ENCODE results near the gene ZNF780B. TPM values are rescaled to one million over a fixed set of nuclear protein-coding genes. Genes with fewer than 3 reads are reported as not detected.
"Not testable (repeated sequence)": the region's sequence is repeated elsewhere in the genome, so short reads cannot be mapped to it uniquely, and the experiment has no call there.

The ZNF780B gene
- total and polyA plus RNA-seq, 2 donors, result 9.8 to 45.3 TPM

DNA sequence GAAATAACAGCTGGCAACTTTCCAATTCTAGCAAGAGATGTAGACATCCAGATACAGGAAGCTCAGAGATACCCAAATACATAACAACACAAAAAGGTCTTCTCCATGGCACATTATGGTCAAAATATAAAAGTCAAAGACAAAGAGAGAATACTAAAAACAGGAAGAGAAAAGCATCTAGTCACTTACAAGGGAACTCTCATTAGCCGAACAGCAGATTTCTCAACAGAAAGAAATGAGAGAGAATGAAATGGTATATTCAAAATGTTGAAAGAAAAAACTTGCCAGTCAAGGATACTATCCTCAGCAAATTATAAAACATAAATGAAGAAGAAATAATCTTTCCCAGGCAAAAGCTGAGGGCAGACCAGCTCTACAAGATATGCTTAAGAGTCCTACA lies 22.3 kb upstream of the ZNF780B start:
- H3K4me1 ChIP-seq (ENCODE audit: insufficient read depth), result no peaks in the 10 kb centered on the region
- DNase-seq (ENCODE audit: extremely low spot score), result no peak
- no peak overlapping the region for H3K4me3 ChIP-seq (ENCODE audit: low read depth, low read length)
- H3K27ac ChIP-seq (ENCODE audit: low read depth), result no peak overlapping the region
- 97% methylated on average over 1 of the region's 1 CpG for WGBS
- H3K36me3 ChIP-seq (ENCODE audit: insufficient read depth), result peaks cover 30% of the 10 kb centered on the region

DNA sequence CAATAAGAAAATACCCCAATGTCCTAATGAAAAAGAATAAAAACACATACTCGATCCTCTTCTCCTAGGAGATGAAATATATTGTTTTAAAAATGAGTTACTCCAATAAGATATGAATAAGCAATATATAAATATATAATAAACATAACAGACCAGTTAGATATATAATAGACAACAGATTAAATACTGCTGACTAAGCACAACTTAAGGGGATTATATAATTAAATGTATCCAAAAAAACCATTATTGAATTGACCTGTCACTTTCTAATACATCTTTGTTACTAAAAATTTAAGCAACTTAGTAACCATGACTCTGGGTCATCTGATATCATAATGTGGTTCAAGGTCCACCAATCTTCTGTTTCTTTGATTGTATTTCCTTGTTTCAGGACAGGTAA lies 14.0 kb upstream of the ZNF780B start:
- Histone ChIP-seq H3K4me3 (ENCODE audit: low read depth, low read length) (no peak overlapping the region), H3K36me3 (ENCODE audit: insufficient read depth) (peaks cover 12% of the 10 kb centered on the region), H3K4me1 (ENCODE audit: insufficient read depth) (no peaks in the 10 kb centered on the region), H3K27ac (ENCODE audit: low read depth) (no peak overlapping the region)
- WGBS, result 95% methylated on average over 1 of the region's 1 CpG
- DNase-seq (ENCODE audit: extremely low spot score), result no peak

DNA sequence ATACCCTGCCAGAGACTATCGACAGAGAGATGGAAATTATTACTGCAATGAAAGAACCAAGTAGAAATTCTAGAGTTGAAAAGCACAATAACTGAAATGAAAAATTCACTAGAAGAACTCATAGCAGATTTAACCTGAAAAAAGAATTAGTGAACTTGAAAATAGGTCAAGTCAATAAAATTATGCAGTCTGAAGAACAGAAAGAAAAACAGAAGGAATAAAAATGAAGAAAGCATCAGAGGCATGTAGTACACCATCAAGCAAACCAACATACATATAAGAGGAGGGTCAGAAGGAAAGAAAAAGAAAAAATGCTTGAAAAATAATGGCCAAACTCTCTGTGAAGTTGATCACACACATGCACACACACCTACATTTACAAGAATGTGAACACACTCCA lies 3.6 kb upstream of the ZNF780B start:
- DNase-seq (ENCODE audit: extremely low spot score), result no peak
- no peaks in the 10 kb centered on the region for H3K4me1 ChIP-seq (ENCODE audit: insufficient read depth)
- WGBS, result 95% methylated on average over 1 of the region's 1 CpG
- no peak overlapping the region for H3K27ac ChIP-seq (ENCODE audit: low read depth)
- no peaks in the 10 kb centered on the region for H3K36me3 ChIP-seq (ENCODE audit: insufficient read depth)
- H3K4me3 ChIP-seq (ENCODE audit: low read depth, low read length), result no peak overlapping the region

DNA sequence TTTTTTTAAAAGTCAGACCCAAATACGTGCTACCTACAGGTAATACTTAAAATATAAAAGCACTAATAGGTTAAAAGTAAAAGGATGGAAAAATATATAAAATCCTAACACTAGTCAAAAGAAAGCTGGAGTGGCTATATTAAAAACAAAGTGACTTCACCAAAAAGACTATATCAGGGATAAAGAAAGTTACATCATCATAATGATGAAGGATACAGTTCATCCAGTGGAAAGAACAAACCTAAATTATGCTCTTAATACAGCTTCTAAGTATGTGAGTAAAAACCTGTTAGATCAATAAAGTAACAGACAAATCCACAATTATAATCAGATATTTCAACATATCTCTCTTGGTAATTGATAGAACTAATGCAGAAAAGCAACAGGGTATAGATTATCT lies 1.1 kb upstream of the ZNF780B start:
- peaks cover under 1% of the 10 kb centered on the region for H3K36me3 ChIP-seq (ENCODE audit: insufficient read depth)
- 82% methylated on average over 1 of the region's 1 CpG for WGBS
- no peak overlapping the region for H3K27ac ChIP-seq (ENCODE audit: low read depth)
- DNase-seq (ENCODE audit: extremely low spot score), result no peak
- no peaks in the 10 kb centered on the region for H3K4me1 ChIP-seq (ENCODE audit: insufficient read depth)
- H3K4me3 ChIP-seq (ENCODE audit: low read depth, low read length), result no peak overlapping the region

DNA sequence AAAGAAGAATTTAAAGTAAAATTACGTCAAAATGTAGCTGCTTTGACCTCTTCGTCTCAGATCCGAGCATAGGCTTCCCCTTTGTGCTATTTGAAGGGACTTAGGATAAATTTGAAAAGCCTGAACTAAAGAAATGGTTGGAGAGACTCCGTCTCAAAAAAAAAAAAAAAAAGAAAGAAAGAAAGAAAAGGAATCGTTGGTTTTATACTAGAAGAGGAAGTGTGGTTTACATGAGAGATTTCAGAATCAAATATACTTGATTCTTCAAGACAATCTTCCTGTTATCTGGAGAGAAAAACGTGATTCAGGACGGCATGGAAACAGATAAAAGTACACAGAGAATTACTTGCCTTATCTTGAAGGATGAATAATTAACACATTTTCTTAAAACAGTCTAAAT lies 474 bp upstream of the ZNF780B start:
- Histone ChIP-seq H3K36me3 (ENCODE audit: insufficient read depth) (peaks cover 1% of the 10 kb centered on the region), H3K4me3 (ENCODE audit: low read depth, low read length) (peak overlapping the region; percentile 76), H3K4me1 (ENCODE audit: insufficient read depth) (no peaks in the 10 kb centered on the region), H3K27ac (ENCODE audit: low read depth) (no peak overlapping the region)
- no peak for DNase-seq (ENCODE audit: extremely low spot score)
- 3% methylated on average over 7 of the region's 7 CpGs for WGBS

DNA sequence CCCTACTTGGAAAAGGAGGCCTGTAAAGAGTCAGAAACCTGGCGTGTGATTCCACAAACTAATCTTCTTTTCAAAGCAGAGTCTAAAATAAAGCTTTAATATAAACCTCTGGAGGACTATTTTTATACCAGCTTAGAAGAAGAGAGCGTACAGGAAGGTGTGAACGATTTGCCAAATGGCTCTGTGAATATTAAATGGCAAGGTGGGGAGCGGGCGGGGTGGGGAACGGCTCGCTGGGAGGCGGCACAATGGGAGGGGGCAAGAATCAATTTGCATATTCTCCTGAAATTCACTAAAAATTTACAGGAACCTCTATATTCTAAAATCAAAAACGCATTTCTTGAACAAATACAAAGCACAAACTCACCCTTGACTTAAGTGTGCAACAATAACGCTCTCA lies 982 bp downstream of the ZNF780B start:
- Histone ChIP-seq H3K27ac (ENCODE audit: low read depth) (no peak overlapping the region), H3K36me3 (ENCODE audit: insufficient read depth) (peaks cover 1% of the 10 kb centered on the region), H3K4me1 (ENCODE audit: insufficient read depth) (peaks cover 1% of the 10 kb centered on the region), H3K4me3 (ENCODE audit: low read depth, low read length) (peak overlapping the region; percentile 76)
- DNase-seq (ENCODE audit: extremely low spot score), result no peak
- 34% methylated on average over 10 of the region's 10 CpGs for WGBS

DNA sequence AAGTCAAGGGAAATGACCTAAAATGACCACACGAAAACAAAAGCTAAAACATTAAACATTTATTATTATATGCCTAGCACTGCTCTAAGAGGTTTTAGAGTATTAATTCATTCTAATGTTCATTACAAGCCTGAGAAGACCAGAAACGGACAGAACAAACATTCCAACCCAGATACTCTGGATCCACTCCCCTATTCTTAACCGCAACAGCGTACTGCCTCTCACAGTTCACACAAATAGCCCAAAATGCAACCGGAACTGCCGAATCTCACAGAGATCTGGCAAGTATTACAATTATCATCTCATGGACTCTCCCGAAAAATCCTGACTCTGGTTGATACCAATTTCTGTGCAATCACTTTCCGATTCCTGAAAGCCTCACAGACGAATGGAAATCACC lies 1.4 kb downstream of the ZNF780B start:
- no peak for DNase-seq (ENCODE audit: extremely low spot score)
- Histone ChIP-seq H3K4me3 (ENCODE audit: low read depth, low read length) (no peak overlapping the region), H3K4me1 (ENCODE audit: insufficient read depth) (peaks cover 1% of the 10 kb centered on the region), H3K27ac (ENCODE audit: low read depth) (no peak overlapping the region), H3K36me3 (ENCODE audit: insufficient read depth) (peaks cover 1% of the 10 kb centered on the region)
- 85% methylated on average over 9 of the region's 9 CpGs for WGBS

DNA sequence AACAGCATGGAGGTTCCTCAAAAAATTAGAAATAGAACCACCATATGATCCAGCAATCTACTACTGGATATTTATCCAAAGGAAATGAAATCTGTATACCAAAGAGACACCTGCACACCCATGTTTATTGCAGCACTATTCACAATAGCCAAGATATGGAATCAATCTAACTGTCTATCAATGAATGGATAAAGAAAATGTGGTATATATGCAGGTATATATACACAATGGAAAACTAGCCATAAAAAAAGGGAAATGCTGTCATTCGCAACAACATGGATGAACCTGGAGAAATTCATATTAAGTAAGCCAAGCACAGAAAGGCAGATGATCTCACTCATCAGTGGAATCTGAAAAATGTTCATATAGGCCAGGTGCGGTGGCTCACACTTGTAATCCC lies 2.5 kb downstream of the ZNF780B start:
- H3K36me3 ChIP-seq (ENCODE audit: insufficient read depth), result peaks cover 1% of the 10 kb centered on the region
- over 99% methylated on average over 2 of the region's 2 CpGs for WGBS
- no peak for DNase-seq (ENCODE audit: extremely low spot score)

DNA sequence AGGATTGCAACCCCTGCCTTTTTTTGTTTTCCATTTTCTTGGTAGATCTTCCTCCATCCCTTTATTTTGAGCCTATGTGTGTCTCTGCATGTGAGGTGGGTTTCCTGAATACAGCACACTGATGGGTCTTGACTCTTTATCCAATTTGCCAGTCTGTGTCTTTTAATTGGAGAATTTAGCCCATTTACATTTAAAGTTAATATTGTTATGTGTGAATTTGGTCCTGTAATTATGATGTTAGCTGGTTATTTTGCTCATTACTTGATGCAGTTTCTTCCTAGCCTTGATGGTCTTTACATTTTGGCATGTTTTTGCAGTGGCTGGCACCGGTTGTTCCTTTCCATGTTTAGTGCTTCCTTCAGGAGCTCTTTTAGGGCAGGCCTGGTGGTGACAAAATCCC lies 14.3 kb downstream of the ZNF780B start:
- not testable (repeated sequence) for H3K4me3 ChIP-seq (ENCODE audit: low read depth, low read length); H3K4me1 ChIP-seq (ENCODE audit: insufficient read depth); DNase-seq (ENCODE audit: extremely low spot score); H3K27ac ChIP-seq (ENCODE audit: low read depth); H3K36me3 ChIP-seq (ENCODE audit: insufficient read depth)
- WGBS, result 98% methylated on average over 1 of the region's 1 CpG

More for the DNA sequence above, 2.5 kb downstream of the ZNF780B start:
- no peak overlapping the region for H3K4me3 ChIP-seq (ENCODE audit: low read depth, low read length)
- peaks cover 1% of the 10 kb centered on the region for H3K4me1 ChIP-seq (ENCODE audit: insufficient read depth)
- H3K27ac ChIP-seq (ENCODE audit: low read depth), result no peak overlapping the region

DNA sequence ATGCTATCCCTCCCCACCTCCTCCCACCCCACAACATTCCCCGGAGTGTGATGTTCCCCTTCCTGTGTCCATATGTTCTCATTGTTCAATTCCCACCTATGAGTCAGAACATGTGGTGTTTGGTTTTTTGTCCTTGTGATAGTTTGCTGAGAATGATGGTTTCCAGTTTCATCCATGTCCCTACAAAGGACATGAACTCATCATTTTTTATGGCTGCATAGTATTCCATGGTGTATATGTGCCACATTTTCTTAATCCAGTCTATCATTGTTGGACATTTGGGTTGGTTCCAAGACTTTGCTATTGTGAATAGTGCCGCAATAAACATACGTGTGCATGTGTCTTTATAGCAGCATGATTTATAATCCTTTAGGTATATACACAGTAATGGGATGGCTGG lies 18.0 kb downstream of the ZNF780B start:
- H3K36me3 ChIP-seq (ENCODE audit: insufficient read depth); H3K27ac ChIP-seq (ENCODE audit: low read depth); H3K4me1 ChIP-seq (ENCODE audit: insufficient read depth); H3K4me3 ChIP-seq (ENCODE audit: low read depth, low read length); DNase-seq (ENCODE audit: extremely low spot score): not testable (repeated sequence)
- WGBS, result 92% methylated on average over 3 of the region's 3 CpGs

DNA sequence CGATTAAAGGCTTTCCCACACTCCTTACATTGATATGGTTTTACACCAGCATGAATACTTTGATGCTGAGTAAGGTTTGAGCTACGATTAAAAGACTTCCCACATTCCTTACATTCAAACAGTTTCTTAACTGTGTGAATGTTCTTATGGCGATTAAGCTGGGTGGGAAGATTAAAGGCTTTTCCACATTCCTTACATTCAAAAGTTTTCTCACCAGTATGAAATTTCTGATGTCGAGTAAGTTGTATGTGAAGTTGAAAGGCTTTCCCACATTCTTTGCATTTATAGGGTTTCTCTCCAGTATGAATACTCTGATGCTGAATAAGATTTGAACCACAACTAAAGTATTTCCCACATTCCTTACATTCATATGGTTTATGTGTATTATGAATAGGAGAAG lies 20.0 kb downstream of the ZNF780B start:
- 97% methylated on average over 4 of the region's 4 CpGs for WGBS
- H3K4me1 ChIP-seq (ENCODE audit: insufficient read depth), result no peaks in the 10 kb centered on the region
- H3K36me3 ChIP-seq (ENCODE audit: insufficient read depth), result no peaks in the 10 kb centered on the region
- H3K4me3 ChIP-seq (ENCODE audit: low read depth, low read length), result no peak overlapping the region
- no peak overlapping the region for H3K27ac ChIP-seq (ENCODE audit: low read depth)
- no peak for DNase-seq (ENCODE audit: extremely low spot score)

DNA sequence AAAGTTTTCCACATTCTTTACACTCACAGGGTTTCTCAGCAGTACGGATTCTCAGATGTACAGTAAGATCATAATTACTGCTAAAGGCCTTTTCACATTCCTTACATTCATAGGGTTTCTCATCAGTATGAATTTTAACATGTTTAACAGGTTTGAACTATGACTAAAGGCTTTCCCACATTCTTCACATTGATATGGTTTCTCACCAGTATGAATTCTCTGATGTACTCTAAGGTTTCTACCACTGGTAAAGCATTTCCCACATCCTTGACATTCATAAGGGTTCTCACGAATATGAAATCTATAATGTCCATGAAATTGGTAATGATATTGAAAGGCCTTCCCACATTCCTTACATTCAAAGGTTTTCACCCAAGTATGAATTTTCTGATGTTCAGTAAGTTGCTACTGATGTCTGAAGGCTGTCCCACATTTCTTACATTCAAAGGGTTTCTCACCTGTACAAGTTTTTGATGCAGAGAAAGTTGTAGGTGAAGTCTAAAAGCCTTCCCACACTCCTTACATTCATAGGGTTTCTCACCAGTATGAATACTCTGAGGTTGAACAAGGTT lies 22.0 kb downstream of the ZNF780B start:
- 98% methylated on average over 2 of the region's 2 CpGs for WGBS
- no peaks in the 10 kb centered on the region for H3K36me3 ChIP-seq (ENCODE audit: insufficient read depth)
- no peak overlapping the region for H3K4me3 ChIP-seq (ENCODE audit: low read depth, low read length)
- H3K27ac ChIP-seq (ENCODE audit: low read depth), result no peak overlapping the region
- no peaks in the 10 kb centered on the region for H3K4me1 ChIP-seq (ENCODE audit: insufficient read depth)
- DNase-seq (ENCODE audit: extremely low spot score), result no peak

DNA sequence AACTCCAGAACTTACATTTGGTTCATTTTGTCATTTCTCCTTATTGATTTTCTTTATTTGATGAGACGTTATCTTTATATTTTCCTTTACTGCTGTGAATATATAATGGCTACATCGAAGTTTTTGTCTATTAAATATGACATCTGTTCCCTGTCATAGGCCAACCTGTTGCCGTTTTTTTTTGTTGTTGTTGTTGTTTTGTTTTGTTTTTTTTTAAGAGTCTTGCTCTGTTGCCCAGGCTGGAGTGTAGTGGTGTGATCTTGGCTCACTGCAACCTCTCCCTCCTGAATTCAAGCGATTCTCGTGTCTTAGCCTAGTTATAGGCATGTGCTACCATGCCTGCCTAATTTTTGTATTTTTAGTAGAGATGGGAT lies 29.4 kb downstream of the ZNF780B start:
- WGBS, result 86% methylated on average over 5 of the region's 5 CpGs
- Histone ChIP-seq H3K36me3 (ENCODE audit: insufficient read depth) (no peaks in the 10 kb centered on the region), H3K4me1 (ENCODE audit: insufficient read depth) (no peaks in the 10 kb centered on the region), H3K4me3 (ENCODE audit: low read depth, low read length) (no peak overlapping the region), H3K27ac (ENCODE audit: low read depth) (no peak overlapping the region)
- DNase-seq (ENCODE audit: extremely low spot score), result no peak

DNA sequence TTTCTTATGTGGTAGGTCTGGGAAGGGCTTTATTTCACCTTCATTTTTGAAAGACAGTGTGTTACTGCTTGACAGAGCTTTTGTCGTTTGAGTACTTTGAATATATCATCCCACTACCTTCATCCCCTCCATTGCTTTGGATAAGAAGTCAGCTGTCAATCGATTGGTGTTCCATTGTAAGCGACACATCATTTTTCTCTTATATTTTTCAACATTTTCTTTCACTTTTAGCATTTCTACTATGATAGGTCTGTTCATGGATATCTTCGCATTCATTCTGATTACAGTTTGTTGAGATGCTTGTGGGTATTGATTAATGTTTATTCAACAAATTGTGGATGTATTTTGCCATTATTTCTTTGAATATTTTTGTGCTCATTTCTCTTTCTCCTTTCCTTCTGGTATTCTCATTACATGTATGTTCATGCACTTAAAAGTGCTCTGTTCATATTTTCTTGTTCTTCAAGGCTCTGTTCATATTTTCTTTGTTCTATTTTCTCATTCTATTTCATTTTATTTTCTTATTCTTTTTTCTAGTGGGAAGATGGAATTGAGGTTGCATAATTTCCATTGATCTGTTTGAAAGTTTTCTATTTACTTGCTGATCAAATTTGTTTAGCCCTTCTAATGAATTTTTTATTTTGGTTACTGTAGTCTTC lies 30.0 kb downstream of the ZNF780B start:
- no peak overlapping the region for H3K27ac ChIP-seq (ENCODE audit: low read depth)
- H3K4me3 ChIP-seq (ENCODE audit: low read depth, low read length), result no peak overlapping the region
- no peaks in the 10 kb centered on the region for H3K36me3 ChIP-seq (ENCODE audit: insufficient read depth)
- no peak for DNase-seq (ENCODE audit: extremely low spot score)
- H3K4me1 ChIP-seq (ENCODE audit: insufficient read depth), result no peaks in the 10 kb centered on the region
- 96% methylated on average over 4 of the region's 4 CpGs for WGBS

DNA sequence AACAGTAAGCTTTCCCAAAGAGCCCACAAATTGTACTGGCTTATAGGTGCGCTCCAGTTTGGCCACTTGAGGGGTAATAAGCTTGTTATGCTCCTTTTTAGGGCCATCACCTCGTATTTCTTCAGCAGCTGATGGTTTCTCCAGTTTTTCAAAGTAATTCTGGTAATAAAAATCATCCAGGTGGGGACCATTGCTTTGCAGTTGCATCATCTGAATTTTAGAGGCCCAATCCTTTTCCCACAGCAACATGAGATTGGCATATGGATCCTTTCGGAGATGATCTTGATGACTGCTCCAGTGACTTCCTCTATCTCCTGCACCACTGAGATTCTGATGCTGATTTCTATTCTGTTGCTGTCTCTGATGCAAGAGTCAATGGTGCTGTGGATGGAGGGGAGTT lies 32.1 kb downstream of the ZNF780B start:
- Histone ChIP-seq H3K4me1 (ENCODE audit: insufficient read depth) (no peaks in the 10 kb centered on the region), H3K36me3 (ENCODE audit: insufficient read depth) (no peaks in the 10 kb centered on the region), H3K4me3 (ENCODE audit: low read depth, low read length) (no peak overlapping the region), H3K27ac (ENCODE audit: low read depth) (no peak overlapping the region)
- WGBS, result 86% methylated on average over 3 of the region's 3 CpGs
- DNase-seq (ENCODE audit: extremely low spot score), result no peak
